Epithelial cell of proximal tubule (primary cell): Measurements from ENCODE around the gene WDR54. TPM values are rescaled to one million over a fixed set of nuclear protein-coding genes. Genes with fewer than 3 reads are reported as not detected.
A peak's percentile ranks its signal among the peaks of the same experiment; 100 is the strongest.

ENCODE experiments used
- DNase-seq: peaks from one replicate; pipeline ENCODE4 v3.0.0-alpha.2; 2011; ENCODE audit warnings: low read depth
- H3K4me3 ChIP-seq: 2 replicates; pipeline ENCODE4 v1.5.1; 2011; ENCODE audit warnings: low read depth, mild to moderate bottlenecking, low read length
- CTCF ChIP-seq: conservative IDR thresholded peaks from 2 replicates; pipeline ENCODE4 v1.5.1; 2012; ENCODE audit warnings: low read depth, mild to moderate bottlenecking, low read length
- total RNA-seq: library from RNA; depleted of rRNA; stranded (reverse); fragments of >200 nt; gene quantifications from 2 replicates; pipeline ENCODE4 v1.2.3, GENCODE V29; 2015

WDR54 gene
- total RNA-seq, 1 donor from 2014 or later = 61.7 TPM

DNA sequence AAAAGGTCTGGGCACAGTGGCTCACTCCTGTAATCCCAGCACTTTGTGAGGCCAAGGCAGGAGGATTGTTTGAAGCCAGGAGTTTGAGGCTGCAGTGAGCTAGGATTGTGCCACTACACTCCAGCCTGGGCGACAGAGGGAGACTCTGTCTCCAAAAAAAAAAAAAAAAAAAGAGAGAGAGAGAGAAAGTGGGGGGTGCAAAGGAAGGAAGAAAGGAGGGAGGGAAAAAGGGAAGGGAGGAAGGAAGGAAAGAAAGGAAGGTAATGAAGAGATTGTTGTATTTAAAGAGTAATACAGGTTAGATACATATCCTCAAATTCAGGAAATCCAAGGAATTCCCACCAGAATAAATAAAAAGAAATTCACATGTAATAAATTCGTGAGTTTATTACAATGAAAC lies 19.6 kb upstream of the WDR54 start:
- no peak overlapping the region for H3K4me3 ChIP-seq
- no peak for TF ChIP-seq CTCF
- DNase-seq = no peak

DNA sequence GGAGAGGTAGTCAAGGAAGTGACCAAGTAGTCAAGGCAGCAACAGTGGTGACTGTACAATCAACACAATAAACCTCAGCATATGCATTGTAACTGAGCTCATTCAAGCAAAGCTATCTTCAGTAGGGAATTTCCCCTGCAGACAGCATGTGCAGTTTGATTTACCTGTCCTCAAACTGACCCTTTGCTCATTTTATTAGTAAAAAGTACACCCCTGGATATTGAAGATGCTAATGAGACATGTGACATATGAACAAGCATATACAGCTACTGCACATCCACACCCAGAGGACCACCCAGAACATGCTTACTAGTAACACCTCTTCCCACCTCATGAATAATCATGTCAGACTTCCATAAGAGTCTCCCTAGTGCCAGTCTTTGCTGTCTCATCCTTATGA lies 15.5 kb upstream of the WDR54 start:
- DNase-seq = peak; percentile 31

DNA sequence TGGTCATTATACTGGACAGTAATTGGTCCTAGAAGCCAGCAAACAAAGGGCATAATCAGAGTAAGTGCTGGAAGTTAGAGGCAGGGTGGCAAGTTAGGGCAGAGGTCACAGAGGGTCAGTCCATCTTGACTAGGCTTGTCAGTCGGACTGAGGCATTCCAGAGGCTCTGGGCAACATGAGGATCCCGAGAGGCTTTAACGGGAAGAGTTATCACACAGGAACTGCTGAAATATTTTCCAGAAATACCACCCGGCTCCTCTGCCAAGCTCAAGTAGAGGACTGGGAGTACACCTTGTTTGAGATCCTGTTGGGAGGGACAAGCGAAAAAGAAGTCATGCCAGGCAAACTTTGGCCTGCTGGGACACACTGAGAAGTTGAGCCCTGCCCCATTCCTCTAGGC lies 13.8 kb upstream of the WDR54 start:
- no peak for DNase-seq
- no peak overlapping the region for H3K4me3 ChIP-seq
- TF ChIP-seq CTCF = no peak

More for the DNA sequence above, 15.5 kb upstream of the WDR54 start:
- no peak for TF ChIP-seq CTCF
- no peak overlapping the region for H3K4me3 ChIP-seq

- no peak for TF ChIP-seq CTCF
- H3K4me3 ChIP-seq = no peak overlapping the region
- no peak for DNase-seq
Measured at GRCh38 chr2:74413001-74413698, 8.4 kb upstream of the WDR54 start.

- TF ChIP-seq CTCF = no peak
- H3K4me3 ChIP-seq = peak overlapping the region; percentile 64
- no peak for DNase-seq
Measured at GRCh38 chr2:74414441-74414840, 7.1 kb upstream of the WDR54 start.

DNA sequence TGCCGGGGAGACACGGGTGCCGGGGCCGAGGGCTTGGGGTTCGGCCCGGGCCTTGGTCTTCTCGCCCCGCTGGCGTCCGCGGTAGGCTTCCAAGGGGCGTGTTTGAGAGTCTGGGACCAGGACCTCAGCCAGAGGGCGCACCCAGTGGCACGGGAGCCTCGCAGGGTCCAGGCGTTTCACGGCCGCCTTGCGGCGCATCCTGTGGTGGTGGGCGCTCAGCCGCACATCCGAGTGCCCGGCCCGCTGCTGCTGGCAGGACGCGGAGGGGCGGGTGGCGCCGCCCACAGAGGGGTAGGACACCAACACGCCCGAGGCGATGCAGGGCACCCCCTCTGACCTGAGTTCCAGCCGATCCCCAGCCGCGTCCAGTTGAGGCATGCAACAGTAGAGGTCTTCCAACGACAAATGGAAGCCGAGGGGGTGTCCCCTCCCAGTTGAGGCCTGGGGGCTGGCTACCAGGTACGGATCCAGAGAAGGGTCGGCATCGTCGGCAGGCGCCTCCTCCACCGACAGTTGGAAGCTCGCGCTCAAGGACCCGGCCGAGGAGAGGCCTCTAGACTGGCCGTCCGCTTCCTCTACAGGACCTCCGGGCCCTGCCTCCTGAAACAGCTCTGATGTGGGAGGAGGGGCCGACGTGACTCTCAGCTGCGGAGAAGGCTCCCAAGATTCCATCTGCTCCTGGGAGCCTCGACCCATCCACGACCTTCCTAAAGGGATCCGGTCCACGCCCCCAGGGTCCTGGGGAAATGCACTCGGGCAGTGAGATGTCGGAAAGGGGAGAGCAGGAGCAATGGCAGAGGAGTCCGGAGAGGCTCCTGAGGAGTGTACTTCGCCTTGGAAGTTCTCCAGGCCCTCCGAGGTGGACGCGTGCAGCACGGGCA lies 6.4 kb upstream of the WDR54 start:
- DNase-seq = no peak
- peak; percentile 32 for TF ChIP-seq CTCF
- peak overlapping the region; percentile 64 for H3K4me3 ChIP-seq
